ENCODE results near the gene CDIPT.
"Not testable (repeated sequence)": the region's sequence is repeated elsewhere in the genome, so short reads cannot be mapped to it uniquely, and the experiment has no call there.

The CDIPT gene

GRCh38 chr16:29858149-29858849 is 4.7 kb downstream of the CDIPT start:
- peak; percentile 66 to 83 for DNase-seq

DNA sequence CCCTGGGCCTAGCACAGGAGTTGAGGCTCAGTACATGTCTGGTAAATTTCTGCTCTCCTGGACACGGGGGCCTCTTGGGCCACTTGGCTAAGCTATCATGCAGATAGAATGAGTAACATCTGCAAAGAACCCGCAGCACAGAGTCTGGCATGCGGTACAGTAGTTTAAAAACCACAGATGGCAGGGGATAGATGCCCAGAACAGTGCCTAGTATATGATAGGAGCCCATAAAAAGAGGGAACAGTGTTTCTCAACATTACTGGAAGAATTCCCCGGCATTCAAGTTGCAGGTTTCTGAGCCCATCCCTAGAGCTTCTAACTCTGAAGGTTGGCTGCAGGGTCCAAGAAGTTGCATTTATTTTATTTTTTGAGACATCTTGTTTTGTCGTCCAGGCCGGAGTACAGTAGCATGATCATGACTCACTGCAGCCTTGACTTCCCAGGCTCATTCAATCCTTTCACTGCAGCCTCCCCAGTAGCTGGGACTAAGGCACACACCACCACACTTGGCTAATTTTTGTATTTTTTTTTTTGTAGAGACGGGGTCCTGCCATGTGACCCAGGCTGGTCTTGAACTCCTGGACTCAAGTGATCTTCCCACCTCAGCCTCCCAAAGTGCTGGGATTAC is 5.8 kb downstream of the CDIPT start:
- DNase-seq: no peak

DNA sequence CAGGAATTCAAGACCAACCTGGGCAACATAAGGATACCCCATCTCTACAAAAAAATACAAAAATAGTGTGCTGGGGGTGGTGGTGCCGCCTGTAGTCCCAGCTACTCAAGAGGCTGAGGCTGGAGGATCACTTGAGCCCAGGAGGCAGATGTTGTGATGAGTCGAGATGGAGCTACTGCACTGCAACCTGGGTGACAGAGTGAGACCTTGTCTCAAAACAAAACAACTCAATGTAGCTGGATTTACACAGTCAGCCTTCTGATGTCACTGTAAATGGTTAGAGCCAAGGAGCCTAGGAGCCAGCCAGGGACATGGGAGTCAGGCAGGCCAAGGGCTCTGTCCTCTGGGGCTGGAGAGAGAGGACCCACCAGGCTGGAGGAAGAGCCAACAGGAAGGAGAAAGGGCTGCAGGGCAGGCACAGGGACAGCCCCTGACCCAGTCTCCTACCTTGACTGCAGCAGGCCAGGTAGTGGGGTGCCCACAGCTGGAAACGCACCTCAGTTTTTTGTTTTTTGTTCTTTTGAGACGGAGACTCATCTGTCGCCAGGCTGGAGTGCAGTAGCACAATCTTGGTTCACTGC is 8.4 kb downstream of the CDIPT start:
- DNase-seq: no peak

- peak; percentile 80 to 87 for DNase-seq
These were observed 10.4 kb downstream of the CDIPT start for GRCh38 chr16:29852654-29853053.

DNA sequence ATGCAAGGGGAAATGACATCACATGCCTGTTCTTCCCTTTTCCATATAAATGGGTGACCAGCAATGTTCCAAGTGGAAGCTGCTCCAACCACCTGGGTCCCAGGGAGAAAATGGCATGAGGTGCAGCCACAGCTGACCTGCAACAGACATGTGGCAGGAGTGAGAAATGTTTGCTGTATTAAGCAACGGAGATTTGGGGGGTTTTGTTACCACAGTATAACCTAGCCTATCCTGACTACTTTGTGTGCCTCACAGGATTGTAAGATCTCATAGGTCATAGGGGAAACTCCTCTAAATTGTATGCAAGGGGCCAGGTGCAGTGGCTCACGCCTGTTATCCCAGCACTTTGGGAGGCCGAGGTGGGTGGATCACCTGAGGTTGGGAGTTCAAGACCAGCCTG is 12.0 kb downstream of the CDIPT start:
- DNase-seq: no peak

- no peak for DNase-seq
These were observed 13.5 kb downstream of the CDIPT start for GRCh38 chr16:29849505-29849904.

- DNase-seq: peak; percentile 71 to 80
These were observed 14.4 kb downstream of the CDIPT start for GRCh38 chr16:29848420-29849297.

GRCh38 chr16:29845656-29846055 is 17.4 kb downstream of the CDIPT start:
- DNase-seq: no peak

GRCh38 chr16:29844575-29845331 is 18.3 kb downstream of the CDIPT start:
- DNase-seq: no peak

GRCh38 chr16:29843931-29844330 is 19.1 kb downstream of the CDIPT start:
- peak; percentile 54 to 67 for DNase-seq

DNA sequence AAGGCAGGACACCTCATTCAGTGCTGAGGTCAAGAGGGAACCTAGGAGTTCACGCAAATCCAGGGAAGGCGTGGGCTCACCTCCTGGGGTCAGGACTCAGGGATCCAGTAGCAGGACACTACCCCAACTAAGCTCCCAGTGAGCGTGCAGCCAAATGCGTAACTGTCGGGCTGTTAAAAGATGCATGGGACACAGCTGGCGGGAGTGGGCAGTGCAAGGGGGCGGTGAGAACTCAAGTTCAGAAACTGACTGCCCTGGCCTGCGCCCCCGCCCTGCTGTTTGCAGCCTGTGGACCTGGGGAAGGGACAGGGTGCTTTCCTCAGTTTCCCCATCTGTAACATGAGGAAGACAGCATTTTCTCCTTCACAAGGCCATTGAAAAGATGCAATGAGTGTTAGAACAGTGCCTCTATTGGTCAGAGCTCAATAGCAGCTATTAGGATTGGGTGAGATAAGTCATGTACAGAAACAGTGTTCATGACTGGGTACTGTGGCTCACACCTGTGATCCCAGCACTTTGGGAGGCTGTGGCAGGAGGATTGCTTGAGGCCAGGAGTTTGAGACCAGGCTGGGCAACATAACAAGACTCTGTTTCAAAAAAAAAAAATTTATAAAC is 20.2 kb downstream of the CDIPT start:
- DNase-seq: no peak

- no peak for DNase-seq
These were observed 21.4 kb downstream of the CDIPT start for GRCh38 chr16:29841631-29842030.

DNA sequence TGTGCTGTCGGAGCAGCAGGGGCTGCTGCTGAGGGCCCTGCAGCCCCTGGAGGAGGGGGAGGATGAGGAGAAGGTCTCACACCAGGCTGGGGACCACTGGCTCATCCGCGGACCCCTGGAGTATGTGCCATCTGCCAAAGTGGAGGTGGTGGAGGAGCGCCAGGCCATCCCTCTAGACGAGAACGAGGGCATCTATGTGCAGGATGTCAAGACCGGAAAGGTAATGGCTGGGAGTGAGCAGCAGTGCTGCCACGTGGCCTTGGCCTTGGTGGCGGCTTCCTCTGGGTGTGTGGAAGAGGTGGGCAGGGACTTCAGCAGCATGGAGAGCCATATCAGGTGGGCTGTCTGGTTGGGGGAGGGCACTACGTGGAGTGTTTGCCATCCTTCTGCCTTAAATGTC is 22.8 kb downstream of the CDIPT start:
- DNase-seq: no peak

- no peak for DNase-seq
These were observed 23.2 kb downstream of the CDIPT start for GRCh38 chr16:29839822-29840221.

- DNase-seq: no peak
These were observed 25.2 kb downstream of the CDIPT start for GRCh38 chr16:29837841-29838240.

- no peak for DNase-seq
These were observed 26.4 kb downstream of the CDIPT start for GRCh38 chr16:29836623-29837022.

DNA sequence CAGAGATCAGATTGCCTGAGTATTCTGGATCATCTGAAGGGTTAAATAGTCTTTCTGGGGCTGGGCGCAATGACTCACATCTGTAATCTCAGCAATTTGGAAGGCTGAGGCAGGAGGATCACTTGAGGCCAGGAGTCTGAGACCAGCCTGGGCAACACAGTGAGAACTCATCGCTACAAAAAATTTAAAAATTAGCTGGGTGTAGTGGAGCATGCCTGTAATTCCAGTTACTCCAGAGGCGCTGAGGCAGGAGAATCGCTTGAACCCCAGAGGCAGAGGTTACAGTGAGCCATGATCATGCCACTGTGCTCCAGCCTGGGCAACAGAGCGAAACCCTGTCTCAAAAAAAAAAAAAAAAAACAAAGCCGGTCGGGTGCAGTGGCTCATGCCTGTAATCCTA is 27.1 kb downstream of the CDIPT start:
- no peak for DNase-seq

DNA sequence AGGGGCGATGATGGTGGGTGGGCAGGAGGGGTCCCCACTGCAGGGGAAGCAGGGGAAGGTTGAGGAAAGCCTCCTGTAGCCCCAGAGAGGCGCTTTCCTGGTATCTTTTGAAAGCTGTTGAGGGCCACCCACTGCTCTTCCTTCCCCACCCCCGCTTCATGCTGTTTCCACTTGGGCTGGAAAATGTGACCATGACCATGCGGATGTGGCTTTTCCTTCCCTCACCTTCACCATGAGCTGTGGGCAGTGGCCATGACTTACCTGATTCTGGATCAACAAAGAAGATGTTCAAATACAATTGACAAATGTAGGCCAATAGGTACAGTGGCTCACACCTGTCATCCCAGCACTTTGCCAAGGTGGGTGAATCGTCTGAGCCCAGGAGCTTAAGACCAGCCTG is 28.9 kb downstream of the CDIPT start:
- DNase-seq: no peak

DNA sequence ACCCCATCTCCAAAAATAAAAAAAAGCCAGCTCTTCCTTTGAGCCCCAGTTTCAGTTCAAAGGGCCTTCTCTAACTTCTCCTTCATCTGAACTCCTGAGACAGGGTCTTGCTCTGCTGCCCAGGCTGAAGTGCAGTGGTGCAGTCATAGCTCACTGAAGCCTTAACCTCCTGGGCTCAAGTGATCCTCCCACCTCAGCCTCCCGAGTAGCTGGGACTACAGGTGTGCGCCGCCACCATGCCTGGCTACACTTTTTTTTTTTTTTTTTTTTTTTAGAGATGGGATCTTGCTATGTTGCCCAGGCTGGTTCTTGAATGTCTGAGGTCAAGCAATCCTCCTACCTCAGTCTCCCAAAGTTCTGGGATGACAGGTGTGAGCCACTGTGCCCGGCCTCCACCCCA is 29.8 kb downstream of the CDIPT start:
- DNase-seq: not testable (repeated sequence)

DNA sequence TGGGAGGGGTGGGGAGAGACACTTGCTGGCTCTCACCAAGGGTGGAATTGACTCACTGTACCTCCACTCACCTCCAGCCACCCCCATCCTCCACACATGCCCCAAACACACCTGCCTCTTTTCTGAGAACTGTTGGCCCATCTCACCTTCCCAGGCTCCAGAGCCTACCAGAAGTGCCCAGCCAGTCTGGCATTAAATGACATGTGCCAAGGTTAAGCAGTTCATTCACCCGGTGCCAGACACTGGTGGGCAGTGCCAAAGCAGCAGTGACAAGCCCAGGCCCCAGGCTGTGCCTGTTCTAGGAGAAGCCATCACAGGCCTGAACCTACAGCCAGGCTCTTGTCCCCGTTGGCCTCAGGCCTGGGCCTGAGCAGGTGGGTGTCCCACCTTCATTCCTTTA is 31.5 kb downstream of the CDIPT start:
- no peak for DNase-seq

GRCh38 chr16:29830774-29831173 is 32.3 kb downstream of the CDIPT start:
- DNase-seq: no peak

GRCh38 chr16:29826342-29826695 is 36.7 kb downstream of the CDIPT start:
- DNase-seq: no peak
